Measurements from ENCODE around the gene NRK. TPM values are rescaled to one million over a fixed set of nuclear protein-coding genes. Genes with fewer than 3 reads are reported as not detected.
"Not testable (repeated sequence)": the region's sequence is repeated elsewhere in the genome, so short reads cannot be mapped to it uniquely, and the experiment has no call there.

The NRK gene
- total RNA-seq, 1 donor, result under 0.01 TPM

DNA sequence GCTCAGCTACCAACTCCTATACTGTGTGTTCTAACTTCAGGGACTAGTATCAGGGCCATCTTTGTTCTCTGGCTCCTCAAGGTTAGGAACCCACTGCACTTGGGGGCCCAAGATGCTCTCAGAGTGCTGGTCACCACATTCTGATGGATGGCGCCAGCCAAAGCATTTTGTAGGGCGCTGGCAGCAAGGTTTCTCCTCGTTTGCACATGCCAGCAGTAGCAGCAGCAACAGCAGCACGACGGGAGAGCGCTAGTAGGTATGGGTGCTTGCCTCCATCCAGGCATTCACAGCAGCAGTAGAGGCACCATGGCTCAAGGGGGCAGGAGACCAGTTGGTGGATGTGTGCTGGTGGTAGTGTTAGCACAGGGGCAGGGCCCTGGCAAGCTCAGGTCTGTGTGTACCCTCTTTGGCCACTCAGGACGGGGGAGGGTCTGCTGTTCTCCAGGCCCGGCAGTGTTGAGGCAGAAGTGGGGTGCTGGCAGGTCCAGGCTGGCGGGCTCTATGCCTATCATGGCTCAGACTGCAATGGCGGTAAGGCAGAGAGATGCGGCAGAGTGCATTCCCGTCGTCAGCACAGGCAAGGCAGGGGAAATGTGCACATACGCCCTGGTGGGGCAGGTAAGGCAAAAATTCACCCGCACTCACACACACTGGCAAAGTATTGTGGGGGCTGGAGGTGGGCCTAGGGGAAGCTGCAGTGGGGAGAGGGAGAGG is 159.6 kb downstream of the NRK start:
- Histone ChIP-seq H3K9me3 (ENCODE audit: low read depth, low read length) (no peaks in the 10 kb centered on the region), H3K27me3 (ENCODE audit: insufficient read depth, low read length) (no peaks in the 10 kb centered on the region), H3K4me1 (ENCODE audit: insufficient read depth, low read length) (no peaks in the 10 kb centered on the region), H3K4me3 (ENCODE audit: low read length) (no peak overlapping the region)

DNA sequence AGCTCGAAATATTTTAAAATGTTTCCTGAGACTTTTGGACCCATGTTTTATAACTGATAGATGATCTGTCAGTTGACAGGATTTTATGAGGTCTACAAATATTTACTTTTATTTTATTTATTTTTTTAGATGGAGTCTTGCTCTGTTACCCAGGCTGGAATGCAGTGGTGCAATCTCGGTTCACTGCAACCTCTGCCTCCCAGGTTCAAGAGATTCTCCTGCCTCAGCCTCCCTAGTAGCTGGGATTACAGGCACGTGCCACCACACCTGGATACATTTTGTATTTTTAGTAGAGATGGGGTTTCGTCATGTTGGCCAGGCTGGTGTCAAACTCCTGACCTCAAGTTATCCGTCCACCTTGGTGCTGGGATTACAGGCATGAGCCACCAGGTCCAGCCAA is 166.1 kb downstream of the NRK start:
- not testable (repeated sequence) for H3K27me3 ChIP-seq (ENCODE audit: insufficient read depth, low read length); H3K9me3 ChIP-seq (ENCODE audit: low read depth, low read length); H3K4me1 ChIP-seq (ENCODE audit: insufficient read depth, low read length); H3K4me3 ChIP-seq (ENCODE audit: low read length)

DNA sequence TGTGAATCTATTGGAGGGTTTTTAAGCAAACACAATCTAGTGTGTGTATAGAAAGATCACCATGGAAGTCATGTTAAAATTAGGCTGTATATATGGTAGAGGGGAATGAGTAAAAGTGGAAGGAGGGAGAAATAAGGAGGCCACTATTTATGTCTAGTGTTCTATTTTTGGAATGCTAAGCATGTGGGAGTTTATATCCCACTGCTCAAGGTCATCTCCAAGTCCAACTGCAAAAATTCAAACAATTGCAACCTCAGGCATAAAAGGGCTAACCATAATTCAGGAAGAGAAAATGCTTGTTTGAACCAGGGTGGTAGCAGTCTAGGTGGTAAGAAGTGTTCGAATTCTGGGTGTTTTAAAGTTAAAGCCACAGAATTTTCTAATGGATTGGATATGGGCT is 177.0 kb downstream of the NRK start:
- no peaks in the 10 kb centered on the region for H3K9me3 ChIP-seq (ENCODE audit: low read depth, low read length)
- no peaks in the 10 kb centered on the region for H3K4me1 ChIP-seq (ENCODE audit: insufficient read depth, low read length)

DNA sequence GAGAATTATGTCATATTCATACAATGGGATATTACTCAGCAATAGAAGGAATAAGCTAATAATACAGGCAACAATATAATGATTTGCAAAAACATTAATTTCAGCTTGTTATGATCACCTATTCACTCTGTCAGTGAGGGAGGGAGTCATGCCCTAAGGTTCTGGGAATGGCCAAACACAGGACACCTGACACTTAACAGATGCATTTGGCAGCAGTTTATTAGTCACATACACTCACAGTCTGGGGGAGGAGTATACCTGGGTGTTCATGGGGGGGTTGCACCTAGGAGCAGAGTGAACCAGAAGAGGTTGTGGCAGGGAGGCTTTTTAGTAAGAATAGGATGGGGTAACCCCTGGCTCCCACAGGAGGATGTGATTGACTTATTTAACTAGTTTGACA is 177.9 kb downstream of the NRK start:
- Histone ChIP-seq H3K4me1 (ENCODE audit: insufficient read depth, low read length) (no peaks in the 10 kb centered on the region), H3K4me3 (ENCODE audit: low read length) (no peak overlapping the region), H3K27me3 (ENCODE audit: insufficient read depth, low read length) (no peaks in the 10 kb centered on the region), H3K9me3 (ENCODE audit: low read depth, low read length) (no peaks in the 10 kb centered on the region)

More for the DNA sequence above, 177.0 kb downstream of the NRK start:
- no peaks in the 10 kb centered on the region for H3K27me3 ChIP-seq (ENCODE audit: insufficient read depth, low read length)
- no peak overlapping the region for H3K4me3 ChIP-seq (ENCODE audit: low read length)

DNA sequence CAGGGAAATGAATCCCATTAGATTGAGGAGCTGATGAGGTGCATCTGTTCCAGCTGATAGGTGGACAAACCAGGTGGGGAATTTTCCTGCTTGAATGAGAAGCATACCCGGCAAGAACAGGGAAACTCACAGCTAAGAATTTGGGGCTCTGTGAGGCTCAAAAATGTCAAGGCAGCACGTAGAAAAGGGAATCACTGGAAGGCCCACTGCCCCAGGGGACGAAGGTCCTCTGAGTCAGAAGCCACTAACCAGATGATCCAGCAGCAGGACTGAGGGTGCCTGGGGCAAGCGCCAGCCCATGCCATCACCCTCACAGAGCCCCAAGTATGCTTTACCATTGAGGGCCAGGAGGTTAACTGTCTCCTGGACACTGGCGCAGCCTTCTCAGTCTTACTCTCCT is 178.3 kb downstream of the NRK start:
- H3K4me3 ChIP-seq (ENCODE audit: low read length); H3K9me3 ChIP-seq (ENCODE audit: low read depth, low read length); H3K27me3 ChIP-seq (ENCODE audit: insufficient read depth, low read length); H3K4me1 ChIP-seq (ENCODE audit: insufficient read depth, low read length): not testable (repeated sequence)

DNA sequence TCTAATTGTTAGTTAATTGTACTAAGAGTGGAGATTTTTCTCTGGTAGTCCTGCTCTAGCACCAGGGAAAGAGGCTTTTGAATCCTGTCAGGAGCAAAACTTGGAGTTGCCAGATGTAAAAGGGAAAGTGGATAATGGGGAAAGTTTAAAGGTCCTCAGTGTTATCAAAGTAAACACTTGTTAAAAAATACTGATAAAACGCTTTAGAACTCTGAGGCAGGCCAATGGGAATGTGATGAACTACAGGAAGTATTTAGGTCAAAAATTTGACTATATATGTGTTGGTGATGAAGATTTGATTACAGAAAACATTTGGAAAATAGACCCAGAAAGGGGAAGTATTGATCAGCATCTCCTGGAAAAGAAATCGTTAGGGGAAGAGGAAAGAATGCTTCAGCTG is 183.3 kb downstream of the NRK start:
- Histone ChIP-seq H3K4me3 (ENCODE audit: low read length) (no peak overlapping the region), H3K27me3 (ENCODE audit: insufficient read depth, low read length) (no peaks in the 10 kb centered on the region), H3K4me1 (ENCODE audit: insufficient read depth, low read length) (no peaks in the 10 kb centered on the region), H3K9me3 (ENCODE audit: low read depth, low read length) (no peaks in the 10 kb centered on the region)

DNA sequence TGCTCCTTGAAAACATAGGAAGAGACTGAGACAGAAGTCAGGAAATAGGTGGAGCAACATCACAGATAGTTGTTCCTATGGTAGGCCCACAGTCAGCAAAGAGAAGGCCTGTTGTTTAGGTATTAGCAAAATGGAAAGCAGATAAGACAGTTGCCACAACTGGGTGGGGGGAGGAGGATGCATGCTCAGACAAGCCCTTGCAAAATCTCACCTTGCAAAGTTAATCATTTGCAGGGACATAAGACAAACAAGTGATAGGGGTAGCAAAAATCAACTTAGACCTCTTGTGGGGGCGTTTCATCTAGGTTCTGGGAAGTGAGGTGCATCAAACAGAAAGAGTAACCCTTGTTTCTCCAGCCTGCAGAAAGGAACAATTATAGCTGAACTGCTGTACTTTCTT is 185.5 kb downstream of the NRK start:
- Histone ChIP-seq H3K27me3 (ENCODE audit: insufficient read depth, low read length) (no peaks in the 10 kb centered on the region), H3K4me1 (ENCODE audit: insufficient read depth, low read length) (no peaks in the 10 kb centered on the region), H3K4me3 (ENCODE audit: low read length) (no peak overlapping the region), H3K9me3 (ENCODE audit: low read depth, low read length) (no peaks in the 10 kb centered on the region)

Other genes starting within 250 kb of the NRK start
- gene SERPINA7, start 216.2 kb downstream of the NRK start, total RNA-seq, result not detected